Suppressor macrophage treated with lipopolysaccharide for 1 hour (primary cell): ENCODE measurements around the gene KCTD1.

Experiments used
- DNase-seq, 3 donors: peaks; one replicate each; pipeline ENCODE4 v3.0.0-alpha.2; 2020 to 2022

KCTD1 gene

DNA sequence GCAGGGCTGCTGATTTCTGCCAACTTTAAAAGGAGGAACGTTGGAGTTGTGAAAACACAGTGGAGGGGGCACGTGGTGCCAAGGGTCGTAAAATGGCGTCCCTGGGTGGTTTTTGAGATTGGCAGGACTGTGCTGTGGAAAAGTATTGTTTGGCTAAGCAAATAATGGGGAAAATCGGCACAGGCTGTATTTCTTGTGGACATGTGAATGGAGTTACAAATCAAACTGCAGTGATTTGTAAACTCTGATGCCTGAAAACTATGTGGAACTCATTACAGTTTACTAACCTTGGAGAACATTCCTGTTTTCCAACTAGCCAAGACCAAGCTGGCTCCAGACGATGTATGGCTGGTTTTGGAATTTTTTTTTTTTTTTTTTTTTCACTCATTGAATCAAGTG lies 68.7 kb downstream of the KCTD1 start:
- DNase-seq: no peak

DNA sequence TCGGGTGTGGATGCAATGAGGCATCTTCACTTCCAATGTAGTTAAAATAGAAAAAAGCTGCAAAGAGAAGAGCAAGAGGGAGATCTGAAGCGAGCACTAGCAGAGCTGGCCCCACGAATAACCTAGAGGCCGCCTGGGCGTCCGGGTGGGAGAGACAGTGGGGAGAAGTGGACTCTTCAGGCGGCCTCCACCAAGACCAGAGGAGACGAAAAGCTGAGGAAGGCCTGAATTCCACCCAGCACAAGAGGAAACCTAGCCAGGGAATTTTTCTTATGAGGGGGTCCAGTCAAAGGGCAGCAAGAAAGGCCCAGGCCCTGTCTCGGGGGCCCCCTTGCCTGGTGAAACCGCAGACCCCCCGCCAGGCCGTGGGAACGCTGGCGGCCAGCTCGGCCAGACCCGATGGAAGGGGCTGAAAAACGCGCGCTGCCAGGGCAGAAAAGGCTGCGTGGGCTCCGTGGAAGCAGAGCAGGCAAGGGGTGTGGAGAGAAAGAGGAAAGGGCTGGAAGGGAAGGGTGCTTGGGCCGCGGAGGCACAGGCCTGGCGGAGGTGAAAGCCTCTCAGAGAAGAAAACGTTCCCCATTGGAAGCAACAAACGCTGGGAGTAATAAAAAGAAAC lies 69.2 kb downstream of the KCTD1 start:
- DNase-seq: no peak

DNA sequence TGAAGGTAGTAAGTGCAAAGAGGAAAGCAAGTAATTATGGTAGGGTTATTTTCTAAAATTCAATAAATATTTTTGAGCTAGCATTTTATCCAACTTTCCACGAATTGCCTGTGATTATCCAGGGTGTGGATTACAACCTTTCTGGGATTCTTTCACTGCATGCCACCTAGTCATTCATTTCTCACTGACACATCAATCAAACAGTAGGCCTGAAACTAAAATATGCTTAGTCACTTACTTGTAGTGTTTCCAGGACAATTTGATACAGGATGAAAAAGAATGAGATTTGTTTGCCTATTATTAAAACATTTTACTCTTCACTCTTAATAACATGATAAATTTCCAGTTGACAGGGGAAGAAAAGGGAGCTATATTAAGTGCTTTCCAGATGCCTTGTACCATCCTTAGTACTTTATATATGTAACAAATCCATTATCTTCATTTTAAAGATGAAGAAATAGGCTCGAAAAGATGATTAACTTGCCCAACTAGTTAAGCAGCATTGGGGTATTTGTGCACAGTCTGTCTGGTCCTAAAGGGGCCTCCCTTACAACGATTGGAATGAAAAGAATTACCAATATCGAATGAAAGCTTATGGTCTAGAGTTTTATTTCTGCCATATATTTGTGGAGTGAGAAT lies 70.4 kb downstream of the KCTD1 start:
- DNase-seq: no peak

DNA sequence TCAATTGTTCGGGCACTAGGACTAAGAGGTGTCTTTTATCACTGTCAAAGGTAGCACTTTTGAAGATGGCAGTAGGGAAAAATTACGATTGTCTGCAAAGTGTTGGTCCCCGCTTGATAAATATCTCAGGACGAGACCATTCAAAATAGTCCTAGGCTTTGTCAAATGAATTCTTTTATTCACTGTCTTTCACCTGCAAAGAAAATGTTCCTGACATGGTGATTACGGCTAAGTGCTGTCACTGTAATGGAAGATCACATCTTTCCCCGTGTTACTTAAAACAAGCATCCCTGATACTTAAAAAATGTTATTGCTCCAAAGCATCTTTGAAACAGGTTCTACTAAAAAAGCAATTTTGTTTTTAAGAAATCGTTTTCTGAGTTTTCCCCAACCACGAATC lies 71.7 kb downstream of the KCTD1 start:
- no peak for DNase-seq

DNA sequence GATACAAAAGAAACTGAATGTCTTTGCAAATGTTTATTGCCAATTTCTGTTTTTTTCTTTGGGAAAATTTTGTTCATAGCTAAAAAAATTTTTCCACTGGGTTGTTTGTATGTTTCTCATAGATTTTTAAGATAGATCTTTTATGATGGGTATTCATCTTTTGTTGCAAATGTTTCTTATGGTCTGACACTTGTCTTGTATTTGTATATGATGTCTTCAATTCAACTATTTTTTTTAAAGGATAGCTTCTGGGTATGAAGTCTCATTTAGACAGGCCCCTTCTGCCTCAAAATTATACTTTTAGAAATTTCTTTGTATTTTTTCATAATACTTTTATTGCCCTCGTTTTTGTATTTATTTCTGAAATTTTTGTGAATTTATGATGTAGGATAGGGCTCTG lies 73.8 kb downstream of the KCTD1 start:
- no peak for DNase-seq

DNA sequence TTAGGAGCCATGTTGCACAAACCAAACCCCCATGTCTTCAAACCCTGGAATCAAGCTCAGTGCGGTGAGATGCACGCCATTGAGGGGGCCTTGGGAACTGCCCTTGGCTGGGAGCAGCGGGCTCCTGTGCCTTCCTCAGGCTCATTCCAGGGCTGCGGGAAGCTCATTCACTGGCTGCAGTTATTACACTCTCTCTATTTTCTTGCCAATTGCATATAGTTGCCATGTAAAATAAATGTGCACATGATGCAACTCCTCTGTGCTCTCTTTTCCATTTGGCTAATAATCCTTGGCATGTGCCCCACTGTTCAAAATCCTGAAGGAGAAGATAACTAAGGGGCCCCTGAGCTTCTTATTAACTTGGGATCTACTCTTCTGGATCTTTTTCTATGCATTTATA lies 74.7 kb downstream of the KCTD1 start:
- no peak for DNase-seq

DNA sequence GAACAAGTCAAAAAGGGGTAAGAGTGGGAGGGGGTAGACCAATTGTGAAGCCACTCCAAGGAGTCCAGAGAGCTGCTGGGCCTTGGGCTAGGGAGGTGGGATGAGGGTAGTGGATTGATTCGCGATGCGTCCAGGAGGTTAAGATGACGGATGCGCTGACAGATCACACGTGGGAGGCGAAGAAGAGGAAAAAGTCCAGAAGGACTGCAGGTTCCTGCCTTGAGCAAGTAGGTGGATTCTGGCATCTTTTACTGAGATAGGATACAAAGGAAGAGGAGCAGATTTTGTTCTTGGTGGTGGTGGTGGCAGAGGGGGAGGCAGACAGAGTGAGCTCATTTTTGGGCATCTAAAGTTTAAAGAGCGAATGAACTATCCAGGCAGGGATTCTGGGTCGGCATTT lies 76.5 kb downstream of the KCTD1 start:
- DNase-seq: no peak

DNA sequence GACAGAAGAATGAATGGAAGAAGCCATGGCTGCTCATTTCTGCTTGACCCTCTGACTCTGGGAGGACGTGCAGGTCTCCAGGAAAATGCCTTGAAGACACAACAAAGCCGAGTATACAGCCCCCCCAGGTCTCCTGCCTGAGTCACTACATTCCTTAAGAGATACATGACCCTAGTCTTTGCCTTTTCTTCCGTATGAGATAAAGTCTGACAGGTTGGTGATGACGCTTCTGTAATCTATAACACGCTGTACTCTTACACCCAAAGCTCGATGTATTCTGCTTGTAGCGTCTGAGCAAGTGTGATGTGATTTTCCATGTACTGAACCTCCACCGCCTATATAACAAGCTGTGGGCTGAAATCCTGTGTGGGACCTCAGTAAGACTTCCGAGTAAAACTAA lies 77.3 kb downstream of the KCTD1 start:
- DNase-seq: no peak

DNA sequence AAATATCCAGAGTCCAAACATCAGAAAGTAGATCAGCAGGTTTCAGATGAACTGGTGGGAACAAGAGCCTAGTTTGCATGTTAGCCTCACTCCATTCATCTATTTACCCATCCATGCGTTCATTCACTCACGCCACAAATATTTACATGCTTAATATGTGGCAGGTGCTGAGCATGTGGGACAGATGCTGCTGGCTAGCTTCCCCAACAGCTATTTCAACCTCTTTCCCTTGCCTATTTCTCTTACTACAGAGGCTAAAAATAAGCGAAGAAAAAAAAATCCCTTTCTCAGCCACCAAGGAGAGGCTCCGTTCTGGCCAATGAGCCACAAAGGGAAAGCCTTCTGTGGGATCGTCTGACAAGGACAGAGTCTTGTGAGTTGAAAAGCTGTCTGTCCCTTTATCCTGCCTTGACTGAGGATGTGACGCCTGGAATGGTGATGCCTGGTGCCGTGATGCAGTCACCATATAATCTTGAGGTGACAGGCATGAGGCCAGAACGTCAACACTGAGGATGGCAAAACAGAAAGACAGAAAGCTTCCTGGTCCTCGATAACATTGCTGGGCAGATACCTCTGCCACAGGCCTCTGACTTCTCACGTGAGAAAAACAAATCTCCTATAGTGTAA lies 78.2 kb downstream of the KCTD1 start:
- DNase-seq: no peak

DNA sequence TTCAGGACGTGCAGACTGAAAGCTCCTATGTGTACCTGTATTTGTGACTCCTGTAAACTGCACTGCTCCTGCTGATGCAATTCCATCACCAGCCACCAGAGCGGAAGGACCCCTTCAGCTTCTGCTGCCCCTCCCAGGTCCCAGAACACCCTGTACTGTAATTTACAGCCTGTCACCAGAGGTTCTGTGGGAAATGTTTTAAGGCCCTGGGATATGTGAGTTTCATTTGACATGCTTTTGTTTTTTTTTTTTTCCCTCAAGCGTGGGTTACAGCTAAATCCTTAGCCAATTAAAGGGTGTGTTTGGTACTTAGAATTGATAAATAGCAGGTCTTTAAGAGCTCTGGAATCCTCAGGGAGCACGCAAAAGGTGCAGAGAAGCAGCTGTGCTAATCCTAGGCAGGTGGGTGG lies 79.4 kb downstream of the KCTD1 start:
- no peak for DNase-seq

DNA sequence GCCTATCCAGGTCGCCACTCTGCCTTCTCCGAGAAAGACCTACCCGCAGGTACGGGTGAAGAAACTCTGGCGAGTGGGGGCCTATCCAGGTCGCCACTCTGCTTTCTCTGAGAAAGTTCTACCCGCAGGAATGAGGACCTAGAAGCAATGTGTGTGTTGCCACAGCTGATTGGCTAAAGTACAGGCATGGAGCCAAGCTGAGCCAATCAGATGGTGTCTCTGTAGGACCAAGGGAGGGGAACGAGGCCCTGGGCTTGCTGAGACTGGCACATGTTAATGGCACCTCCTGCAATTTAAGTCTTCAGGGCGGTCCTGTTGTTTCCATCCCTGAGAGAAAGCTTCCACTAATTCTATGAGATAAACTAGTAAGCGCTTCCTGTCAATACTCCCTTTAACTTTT lies 82.3 kb downstream of the KCTD1 start:
- no peak for DNase-seq

DNA sequence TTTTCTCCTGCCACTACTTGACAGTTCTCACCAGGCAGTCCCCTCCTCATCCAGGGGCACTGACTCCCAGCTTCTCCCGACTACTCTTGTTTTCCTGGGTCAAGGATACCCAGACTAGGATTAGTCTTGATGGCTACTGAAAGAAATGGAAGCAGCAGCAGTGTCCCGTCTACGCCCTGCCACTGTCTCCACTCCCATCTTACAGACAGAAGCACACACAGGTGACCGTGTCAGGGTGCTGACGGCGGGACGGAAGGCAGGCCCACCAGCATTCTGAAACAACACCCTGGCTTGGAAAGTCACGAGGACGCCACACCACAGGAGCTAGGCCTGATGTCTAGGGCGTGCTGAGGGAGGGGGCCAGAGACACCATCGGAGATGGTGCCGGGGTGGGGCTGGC lies 82.9 kb downstream of the KCTD1 start:
- no peak for DNase-seq

DNA sequence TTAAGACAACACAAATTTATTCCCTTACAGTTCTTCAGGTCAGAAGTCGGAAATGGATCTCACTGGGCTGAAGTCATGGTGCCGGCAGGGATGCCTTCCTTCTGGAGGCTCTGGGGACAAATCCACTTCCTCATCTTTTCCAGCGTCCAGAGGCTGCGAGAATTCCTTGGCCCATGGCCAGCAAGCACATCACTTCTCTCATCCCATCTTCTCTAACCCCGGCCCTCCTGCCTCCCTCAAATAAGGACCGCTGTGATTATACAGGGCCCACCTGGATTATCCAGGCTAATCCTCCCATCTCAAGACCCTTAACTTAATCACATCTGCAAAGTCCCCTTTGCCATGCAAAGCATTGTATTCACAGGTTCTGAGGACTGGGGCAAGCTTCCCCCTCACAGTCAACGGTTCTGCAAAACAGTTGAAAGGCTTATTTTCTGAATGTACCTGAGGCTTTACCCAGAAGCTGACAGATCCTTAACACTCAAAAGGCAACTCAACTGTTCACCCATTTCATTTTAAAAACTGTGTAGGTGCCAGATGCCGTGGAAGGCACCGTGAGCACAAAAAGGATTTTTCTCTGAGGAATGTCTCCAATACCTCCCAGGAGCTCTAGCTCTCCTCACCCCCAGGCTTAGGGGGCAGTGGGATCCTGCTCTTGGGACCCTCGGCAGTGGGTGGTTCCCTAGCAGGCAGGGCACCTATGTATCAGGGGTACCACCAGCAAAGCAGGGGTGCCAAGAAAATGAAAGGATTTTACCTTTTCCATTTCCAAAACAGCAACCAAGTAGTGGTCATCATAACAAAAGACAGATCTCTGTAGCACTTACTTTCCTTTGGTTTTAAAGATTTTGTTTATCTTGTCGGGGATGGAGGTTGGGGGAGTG lies 84.0 kb downstream of the KCTD1 start:
- no peak for DNase-seq

DNA sequence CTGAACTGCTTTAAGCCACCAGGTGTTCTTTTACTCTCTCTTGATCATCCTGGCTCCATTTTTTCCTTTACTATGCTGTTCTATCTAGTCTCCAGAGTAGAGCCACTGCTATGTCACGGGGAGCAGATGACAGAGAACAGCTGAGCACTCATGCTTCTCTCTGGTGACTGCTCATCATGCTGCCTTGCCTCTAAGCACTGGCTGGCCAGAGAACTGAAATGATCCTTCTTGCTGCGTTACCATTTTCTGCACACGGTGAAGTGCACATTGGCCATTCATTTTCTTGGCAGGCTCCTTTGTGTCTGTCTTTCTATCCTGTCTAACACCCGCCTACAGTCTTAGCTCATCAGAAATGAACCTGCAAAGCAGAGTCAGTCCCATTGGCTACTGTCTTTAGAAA lies 86.0 kb downstream of the KCTD1 start:
- DNase-seq: no peak

DNA sequence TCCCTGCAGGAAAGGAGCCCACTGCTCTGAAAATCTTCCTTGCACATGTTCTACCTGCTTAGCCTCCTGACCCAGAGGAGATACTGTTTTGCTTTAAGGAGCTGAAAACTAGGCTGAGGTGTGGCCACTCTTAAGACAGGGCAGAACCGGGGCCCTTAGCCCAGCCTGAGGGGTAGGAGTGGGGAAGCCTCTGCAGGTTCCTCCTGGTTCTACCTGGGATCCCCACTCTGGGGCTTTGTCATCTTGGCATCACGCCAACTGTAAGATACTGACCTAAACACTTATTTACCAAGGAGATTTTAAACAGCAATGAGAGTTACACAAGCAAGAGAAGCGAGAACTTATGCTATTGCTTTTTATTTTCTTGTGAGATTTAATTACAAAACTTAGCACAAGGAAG lies 86.9 kb downstream of the KCTD1 start:
- DNase-seq: no peak

DNA sequence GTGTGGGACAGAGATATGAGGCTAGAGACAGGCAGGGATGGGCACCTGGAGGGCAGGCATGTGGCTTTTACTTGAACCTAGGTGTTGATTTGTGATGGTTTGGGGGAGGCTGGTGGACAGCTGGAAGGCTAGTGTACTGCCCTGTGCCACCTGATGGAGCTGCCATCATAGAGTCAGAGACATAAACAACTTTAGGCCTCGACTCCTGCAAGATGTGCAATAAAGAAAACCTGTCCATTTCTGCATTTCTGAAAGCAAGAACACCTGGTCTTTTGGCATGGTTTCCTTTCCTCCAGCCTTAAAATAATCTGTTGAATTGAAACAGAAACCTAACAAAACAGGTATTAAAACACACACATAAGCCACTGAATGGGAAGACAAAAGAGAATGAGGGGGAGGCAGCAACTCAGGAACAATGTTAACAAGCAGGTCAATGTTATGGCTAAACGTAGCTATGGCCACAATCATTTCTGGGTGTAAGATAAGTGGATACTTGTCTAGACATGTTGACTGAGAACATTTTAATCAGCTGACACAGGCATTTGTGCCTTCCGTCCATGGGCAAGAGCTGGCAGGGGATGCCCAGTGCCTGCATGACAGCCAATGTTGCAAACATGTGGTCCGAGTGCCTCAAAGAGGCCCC lies 87.8 kb downstream of the KCTD1 start:
- DNase-seq: no peak

DNA sequence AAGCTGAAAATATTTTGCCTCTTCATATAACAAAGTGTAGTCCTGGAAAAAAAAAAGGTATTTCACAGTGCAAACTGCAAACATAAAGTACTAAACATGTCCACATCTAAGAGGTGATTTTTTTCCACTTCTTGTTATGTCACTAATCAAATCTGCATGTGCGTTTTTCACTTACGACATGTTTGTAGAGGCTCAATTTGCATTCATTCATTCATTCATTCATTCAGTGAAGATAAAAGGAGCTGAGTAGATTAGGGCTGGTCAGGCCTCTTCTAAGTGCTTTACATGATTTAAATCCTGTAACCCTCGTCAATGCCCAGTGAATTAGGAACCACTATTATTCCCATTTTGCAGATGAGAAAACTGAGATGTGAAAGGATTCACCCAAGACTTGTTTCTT lies 88.5 kb downstream of the KCTD1 start:
- DNase-seq: no peak

DNA sequence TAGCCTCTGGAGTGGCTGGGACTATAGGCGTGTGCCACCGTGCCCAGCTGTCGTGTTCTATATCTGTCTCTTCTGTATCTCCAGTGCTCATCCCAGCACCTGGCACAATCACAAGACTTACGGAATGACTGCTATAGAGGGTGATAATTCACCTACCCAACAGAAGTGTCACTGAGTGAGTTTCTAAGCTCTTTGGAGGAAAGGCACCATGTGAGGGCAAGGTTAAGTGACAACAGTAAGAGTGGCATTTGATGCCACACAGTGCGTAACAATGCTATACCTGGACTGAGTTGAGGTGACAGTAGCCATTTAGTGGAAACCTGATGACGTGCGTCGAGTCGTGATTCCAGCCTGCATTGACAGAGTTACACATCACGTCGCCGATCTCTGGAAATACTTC lies 89.0 kb downstream of the KCTD1 start:
- no peak for DNase-seq

DNA sequence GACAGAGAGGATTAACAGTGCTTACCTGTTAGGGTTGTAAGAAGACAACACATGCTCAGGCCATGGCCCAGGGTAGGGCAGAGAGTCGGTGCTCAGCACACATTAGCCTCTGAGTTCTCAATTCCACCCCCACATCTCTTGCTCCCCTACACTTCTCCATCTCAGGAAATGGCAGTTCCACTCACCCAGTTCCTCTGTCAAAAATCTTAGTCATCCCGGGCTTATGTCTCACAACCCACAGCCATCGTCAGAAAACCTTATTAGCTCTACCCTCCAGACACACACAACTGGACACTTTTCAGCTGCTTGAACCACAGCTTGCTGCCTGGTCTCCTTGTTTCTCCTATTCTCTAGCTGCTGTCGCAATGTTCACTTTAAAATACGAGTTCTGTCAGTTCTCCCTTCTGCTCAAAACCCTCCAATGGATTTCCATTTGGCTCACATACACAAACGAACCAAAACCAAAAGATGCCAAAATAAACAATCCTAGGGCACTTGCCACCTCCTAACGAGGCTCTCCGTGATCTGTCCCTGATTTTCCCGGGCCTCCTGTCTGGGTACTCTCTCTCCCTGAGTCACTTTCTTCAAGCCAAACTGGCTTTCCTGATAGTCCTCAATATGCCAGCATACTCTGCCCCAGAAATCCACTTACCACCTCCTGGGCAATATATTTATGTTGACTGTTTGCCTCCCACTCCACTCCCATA lies 89.7 kb downstream of the KCTD1 start:
- peak; percentile 66 to 73 (median 66) for DNase-seq

DNA sequence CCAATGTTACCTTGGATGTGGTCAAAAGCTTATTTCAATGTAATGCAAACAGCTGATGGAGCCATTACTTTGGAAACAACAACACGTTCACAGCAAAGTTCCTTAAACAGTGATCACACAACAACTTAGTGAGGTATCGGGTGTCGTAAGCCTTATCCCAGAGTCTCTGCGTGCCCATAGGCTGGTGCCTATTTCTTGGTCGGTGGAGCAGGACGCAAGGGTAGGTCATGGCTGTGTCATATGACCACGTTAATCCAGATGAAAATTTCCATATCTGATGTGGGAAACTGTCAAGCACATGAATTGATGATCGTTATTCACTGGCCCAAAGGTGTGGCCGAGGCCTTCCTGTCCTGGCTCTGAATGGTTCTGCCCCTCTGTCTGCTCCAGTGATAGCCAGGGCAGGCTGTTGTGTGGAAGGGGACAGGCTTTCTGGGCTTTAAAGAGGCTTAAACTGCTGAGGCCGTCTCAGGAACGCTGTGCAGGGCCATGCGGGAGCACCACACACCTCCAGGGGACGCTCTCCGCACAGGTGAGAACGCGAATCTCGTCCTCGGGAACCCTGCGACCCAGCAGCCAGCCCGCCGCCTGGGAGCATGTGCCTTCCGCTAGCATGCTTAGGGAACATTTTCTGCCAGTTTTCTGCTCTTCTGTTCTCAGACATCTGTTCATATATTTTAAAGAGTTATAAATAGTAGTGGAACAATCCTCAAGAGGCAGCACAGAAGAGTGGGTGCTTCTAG lies 90.6 kb downstream of the KCTD1 start:
- no peak for DNase-seq

DNA sequence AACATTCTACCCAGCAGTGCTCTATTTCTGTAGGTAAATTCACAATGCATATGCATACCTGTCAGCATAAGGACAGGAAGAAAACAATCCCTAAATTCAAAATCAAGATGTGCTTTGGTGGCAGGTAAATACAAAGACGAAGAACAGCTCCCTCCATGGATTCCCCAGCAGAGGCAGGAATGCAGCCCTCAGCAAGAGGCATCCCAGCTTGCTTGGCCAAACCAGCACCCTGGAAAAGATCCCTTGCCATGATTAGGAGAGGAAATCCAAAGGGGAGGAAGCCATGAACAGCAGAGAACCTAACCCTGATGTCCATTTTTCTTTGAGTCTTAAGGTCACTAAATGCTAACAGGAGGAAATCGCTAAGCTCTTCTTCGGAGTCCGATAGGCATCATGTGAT lies 91.2 kb downstream of the KCTD1 start:
- DNase-seq: no peak

DNA sequence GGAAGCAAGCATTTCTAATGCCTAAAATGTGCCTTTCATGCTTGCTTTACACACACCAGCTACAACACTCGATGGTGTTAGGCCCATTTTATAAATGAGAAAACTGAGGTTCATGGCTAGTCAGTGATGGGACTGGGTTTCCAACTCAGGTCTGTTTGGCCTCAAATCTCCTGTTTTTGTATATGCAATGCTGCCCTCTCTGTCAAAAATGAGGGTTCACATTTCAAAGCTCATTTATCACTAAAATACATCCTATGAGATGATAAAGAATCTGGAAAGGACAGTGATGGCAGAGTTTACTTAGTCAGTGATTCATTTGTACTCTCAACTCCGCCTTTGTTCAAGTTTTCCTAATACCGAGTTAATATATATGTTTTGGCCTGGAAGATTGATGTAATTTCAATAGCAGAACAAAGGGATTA lies 92.3 kb downstream of the KCTD1 start:
- no peak for DNase-seq
